SK-N-MC (cell line): ENCODE results near the gene SLC37A1.
A peak's percentile ranks its signal among the peaks of the same experiment; 100 is the strongest.

Source experiments
- DNase-seq: peaks from one replicate; pipeline ENCODE4 v3.0.0-alpha.2; 2011; ENCODE audit warnings: low read depth, low spot score
- H3K27ac ChIP-seq: fragments of 200-600 bp; sonication (generic); 2 replicates; pipeline ENCODE4 v1.5.1; 2016; ENCODE audit warnings: mixed run types
- H3K36me3 ChIP-seq: fragments of 200-600 bp; sonication (generic); 2 replicates; pipeline ENCODE4 v1.6.1; 2017; ENCODE audit warnings: antibody characterized with exemption, low read length, mixed read lengths; ENCODE audit not compliant: insufficient read depth
- H3K4me3 ChIP-seq: fragments of 200-600 bp; sonication (generic); 2 replicates; pipeline ENCODE4 v1.5.1; 2016
- H3K9ac ChIP-seq: fragments of 200-600 bp; sonication (generic); 2 replicates; pipeline ENCODE4 v1.8.0; 2017; ENCODE audit warnings: mixed run types, mixed read lengths; ENCODE audit not compliant: insufficient read length
- H3K9me3 ChIP-seq: fragments of 200-600 bp; sonication (generic); 2 replicates; pipeline ENCODE4 v1.6.1; 2017; ENCODE audit warnings: low read depth, mild to moderate bottlenecking, antibody characterized with exemption, low read length, moderate library complexity, mixed read lengths
- EZH2 ChIP-seq: fragments of 200-600 bp; sonication (generic); IDR thresholded peaks from one replicate; pipeline ENCODE4 v1.6.1; 2017; ENCODE audit warnings: antibody characterized with exemption
- FOXP2 ChIP-seq: optimal IDR thresholded peaks from 2 replicates; pipeline ENCODE3; 2011; ENCODE audit warnings: mild to moderate bottlenecking, moderate library complexity; ENCODE audit not compliant: insufficient read depth; ENCODE audit errors: extremely low read length, control extremely low read depth
- POLR2AphosphoS5 ChIP-seq: IDR thresholded peaks from 2 replicates; pipeline ENCODE4 v1.6.1; 2012; ENCODE audit warnings: mild to moderate bottlenecking, low read depth, low read length, borderline replicate concordance

SLC37A1 gene

DNA sequence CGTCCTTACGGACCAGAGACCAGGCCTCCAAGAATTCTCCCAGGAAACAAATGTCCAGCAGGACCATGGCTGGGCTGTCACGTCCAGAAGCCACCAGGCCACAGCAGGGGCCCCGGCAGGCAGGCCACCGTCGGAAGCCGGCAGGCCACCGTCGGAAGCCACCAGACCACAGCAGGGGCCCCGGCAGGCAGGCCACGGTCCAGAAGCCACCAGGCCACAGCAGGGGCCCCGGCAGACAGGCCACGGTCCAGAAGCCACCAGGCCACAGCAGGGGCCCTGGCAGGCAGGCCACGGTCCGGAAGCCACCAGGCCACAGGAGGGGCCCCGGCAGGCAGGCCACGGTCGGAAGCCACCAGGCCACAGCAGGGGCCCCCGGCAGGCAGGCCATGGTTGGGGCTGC is 72.8 kb downstream of the SLC37A1 start:
- no peak for DNase-seq
- no peaks in the 10 kb centered on the region for H3K36me3 ChIP-seq
- H3K4me3 ChIP-seq: no peak overlapping the region
- no peak overlapping the region for H3K27ac ChIP-seq
- H3K9ac ChIP-seq: no peak overlapping the region
- no peak for TF ChIP-seq POLR2AphosphoS5
- H3K9me3 ChIP-seq: no peaks in the 10 kb centered on the region

DNA sequence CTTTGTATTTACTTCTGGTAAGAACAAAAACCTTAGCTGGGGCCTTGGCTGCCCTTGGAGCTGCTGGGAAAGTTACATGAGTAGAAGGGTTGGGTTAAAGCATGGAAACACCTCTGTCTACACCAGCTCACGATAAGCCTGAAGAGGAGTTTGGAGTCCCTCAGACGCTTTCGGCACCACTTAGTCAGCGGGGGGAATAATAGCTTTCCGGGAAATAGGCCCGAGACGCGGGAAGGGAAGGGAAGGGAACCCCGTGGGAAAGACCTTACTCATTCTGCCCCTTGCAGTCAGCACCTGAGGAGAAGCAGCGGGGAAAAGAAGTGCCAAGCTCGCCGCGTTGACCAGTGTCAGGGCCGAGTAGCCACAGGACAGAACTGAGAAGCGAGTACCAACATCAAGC is 73.4 kb downstream of the SLC37A1 start:
- H3K9me3 ChIP-seq: no peaks in the 10 kb centered on the region
- no peak overlapping the region for H3K9ac ChIP-seq
- no peak for DNase-seq
- TF ChIP-seq POLR2AphosphoS5: no peak
- TF ChIP-seq EZH2: no peak
- no peak for TF ChIP-seq FOXP2
- H3K27ac ChIP-seq: no peak overlapping the region
- H3K36me3 ChIP-seq: no peaks in the 10 kb centered on the region
- H3K4me3 ChIP-seq: no peak overlapping the region

DNA sequence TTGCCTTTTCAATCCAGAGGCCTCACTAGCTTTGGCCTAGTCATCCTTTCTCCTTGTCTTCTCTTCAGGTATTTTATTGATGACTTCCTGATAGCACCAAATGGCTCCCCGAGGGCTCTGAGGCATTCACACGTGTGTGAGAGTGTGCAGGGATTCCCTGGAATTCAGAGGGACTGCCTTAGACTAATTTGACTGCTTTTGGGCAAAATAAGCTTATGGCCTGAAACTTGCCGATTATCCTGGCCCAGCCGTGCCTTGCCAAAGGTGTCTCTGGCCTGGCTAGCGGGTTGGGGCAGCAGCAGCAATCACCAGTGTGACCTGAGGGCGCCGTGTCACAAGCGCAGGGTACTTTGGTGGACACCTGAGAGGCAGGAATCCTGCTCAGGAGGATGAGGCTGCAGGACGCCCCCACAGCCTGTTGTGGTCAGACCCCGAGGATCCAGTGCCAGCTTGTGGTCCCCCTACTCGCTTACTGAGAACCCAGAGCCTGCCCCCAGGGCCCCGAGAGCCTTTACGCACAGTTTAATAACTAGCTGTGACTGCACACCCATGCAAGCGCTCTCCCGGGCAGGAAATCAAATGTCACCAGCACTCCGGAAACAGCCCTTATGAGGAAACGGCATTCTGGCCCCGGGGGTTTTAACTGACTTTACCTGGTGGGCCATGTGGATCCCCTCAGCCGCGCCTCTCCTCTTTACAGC is 76.9 kb downstream of the SLC37A1 start:
- Histone ChIP-seq H3K9me3 (no peaks in the 10 kb centered on the region), H3K36me3 (no peaks in the 10 kb centered on the region), H3K27ac (no peak overlapping the region), H3K9ac (no peak overlapping the region), H3K4me3 (peak overlapping the region; percentile 42)
- no peak for TF ChIP-seq EZH2
- no peak for TF ChIP-seq POLR2AphosphoS5
- DNase-seq: no peak

DNA sequence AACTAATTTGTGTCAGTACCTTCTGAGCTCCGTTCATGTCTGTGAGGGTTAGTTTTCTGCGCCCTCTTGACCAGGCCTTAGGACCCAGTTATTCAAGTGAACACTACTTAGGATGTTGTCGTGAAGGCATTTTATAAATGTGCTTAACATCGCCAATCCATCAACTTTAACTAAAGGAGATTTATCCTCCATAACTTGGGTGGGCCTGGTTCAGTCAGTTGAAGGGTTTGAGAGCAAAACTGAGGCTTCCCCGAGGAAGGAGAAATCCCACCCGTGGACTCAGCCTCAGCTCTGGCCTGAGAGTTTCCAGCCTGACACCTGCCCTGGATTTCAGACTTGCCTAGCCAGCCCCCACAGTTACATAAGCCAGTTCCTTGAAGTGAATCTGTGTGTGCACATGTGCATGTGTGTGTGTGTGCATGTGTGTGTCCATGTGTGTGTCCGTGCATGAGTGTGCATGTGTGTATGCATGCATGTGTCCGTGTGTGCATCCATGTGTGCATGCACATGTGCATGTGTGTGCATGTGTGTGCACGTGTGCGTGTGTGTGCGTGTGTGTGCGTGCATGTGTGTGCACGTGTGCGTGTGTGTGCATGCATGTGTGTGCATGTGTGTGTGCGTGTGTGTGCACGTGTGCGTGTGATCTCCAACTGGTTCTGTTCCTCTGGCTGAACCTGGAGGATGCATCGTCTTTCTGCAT is 77.7 kb downstream of the SLC37A1 start:
- peak overlapping the region; percentile 42 for H3K4me3 ChIP-seq
- no peaks in the 10 kb centered on the region for H3K36me3 ChIP-seq
- H3K27ac ChIP-seq: no peak overlapping the region
- no peak overlapping the region for H3K9ac ChIP-seq
- DNase-seq: no peak
- no peaks in the 10 kb centered on the region for H3K9me3 ChIP-seq
- TF ChIP-seq FOXP2 (no peak), EZH2 (no peak)

DNA sequence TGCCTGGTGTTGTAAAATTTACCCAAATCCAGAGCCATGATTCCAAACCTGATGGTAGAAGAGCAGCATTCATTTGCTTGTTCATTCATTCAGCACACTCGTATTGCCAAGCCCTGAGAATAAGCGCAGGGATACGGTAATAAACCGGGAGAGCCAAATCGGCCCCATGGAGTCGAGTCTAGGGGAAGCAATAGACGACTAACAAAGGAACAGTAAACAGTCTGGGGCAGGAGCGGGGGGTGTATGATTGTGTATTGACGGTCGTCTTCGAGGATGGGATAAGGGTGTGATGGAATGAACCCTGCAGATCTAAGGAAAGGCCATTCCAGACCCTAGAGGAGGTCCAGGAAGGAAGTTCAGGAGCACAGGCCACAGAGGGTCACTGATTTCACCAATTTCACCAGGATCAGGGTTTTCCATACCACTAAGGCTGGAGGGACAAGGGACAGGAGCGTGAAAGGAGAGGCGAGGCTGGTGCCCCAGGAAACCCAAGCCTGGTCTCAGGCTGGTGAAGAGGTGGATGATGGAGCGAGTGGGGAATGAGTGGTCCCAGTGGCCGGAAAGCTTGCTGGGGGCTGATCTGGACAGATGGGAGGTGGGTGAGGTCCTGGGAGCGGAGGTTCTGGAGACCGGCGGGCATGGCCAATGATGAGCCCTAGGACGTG is 78.6 kb downstream of the SLC37A1 start:
- H3K27ac ChIP-seq: no peak overlapping the region
- TF ChIP-seq FOXP2: no peak
- no peak for TF ChIP-seq EZH2
- TF ChIP-seq POLR2AphosphoS5: no peak
- no peak for DNase-seq
- no peak overlapping the region for H3K4me3 ChIP-seq
- no peak overlapping the region for H3K9ac ChIP-seq
- no peaks in the 10 kb centered on the region for H3K9me3 ChIP-seq
- no peaks in the 10 kb centered on the region for H3K36me3 ChIP-seq

DNA sequence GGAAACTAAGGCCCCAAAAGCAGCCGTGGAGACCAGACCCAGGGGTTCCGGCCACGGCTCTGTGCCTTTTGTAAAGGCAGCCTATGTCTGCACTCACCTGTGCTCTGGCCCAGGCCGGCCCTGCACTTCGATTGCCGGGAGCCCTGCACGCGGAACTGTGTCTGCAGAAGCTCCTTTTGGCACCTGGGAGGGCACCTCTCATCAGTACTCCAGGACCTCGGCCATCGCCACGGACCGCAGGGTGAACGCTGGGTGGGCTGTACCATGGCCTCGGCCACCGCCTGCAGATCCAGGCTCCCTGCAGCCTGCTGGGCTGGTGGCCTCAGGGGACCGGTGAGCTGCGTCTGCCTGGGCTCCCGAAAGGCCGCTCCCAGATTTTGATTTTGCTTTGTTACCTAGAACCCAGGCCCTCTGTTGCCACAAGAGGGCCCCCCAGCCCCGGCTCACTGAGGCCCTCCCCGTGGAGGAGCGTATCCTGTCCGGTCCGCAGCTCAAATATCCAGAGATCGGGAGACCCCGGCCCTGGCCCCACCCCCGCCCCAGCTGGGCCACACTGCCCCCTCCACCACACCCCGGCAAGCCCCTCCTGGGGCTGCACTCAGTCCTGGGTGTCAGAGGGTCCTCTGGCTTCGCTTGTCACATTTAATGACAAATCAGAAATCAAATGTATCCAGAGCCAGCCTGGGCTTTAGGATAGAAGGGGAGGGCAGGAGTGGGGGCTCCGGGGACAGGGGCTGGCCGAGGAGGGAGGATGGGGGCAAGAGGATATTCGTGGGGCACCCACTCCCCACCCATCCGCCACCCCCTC is 79.6 kb downstream of the SLC37A1 start:
- no peaks in the 10 kb centered on the region for H3K9me3 ChIP-seq
- no peak for DNase-seq
- H3K36me3 ChIP-seq: no peaks in the 10 kb centered on the region
- H3K27ac ChIP-seq: no peak overlapping the region
- no peak overlapping the region for H3K4me3 ChIP-seq
- TF ChIP-seq FOXP2 (no peak), POLR2AphosphoS5 (no peak), EZH2 (no peak)
- no peak overlapping the region for H3K9ac ChIP-seq

DNA sequence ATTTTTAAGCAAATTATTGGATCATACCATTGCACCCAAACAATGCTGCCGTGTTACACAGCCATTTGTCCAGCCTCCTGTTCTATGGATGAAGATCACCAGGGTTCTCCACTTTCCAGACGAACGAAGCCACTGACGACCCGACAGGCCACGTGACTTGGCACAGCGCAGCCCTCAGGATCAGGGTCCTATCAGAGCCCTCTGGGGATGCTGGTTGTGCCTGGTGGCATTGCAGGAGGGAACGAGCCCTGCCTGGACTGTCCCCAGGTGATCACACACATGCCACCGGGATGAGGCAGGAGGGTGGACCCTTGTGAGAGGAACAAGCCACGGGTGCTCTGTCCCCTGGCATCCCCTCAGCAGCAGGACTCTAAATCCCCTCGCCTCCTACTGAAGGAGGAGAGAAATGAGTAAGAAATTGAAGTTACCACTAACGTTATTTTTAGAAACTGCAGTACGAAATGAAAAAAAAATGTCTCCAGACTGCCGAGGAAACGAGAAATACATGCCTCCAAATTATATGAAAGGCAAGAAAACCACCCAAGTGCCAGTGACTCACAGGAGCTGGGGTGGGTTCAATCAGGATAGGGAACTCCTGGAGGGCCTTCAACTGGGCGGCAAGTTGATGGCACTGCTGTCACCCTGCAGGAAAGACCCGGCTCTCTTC is 81.1 kb downstream of the SLC37A1 start:
- Histone ChIP-seq H3K27ac (no peak overlapping the region), H3K36me3 (no peaks in the 10 kb centered on the region), H3K4me3 (no peak overlapping the region), H3K9me3 (no peaks in the 10 kb centered on the region), H3K9ac (no peak overlapping the region)
- TF ChIP-seq EZH2 (no peak), POLR2AphosphoS5 (no peak), FOXP2 (no peak)
- no peak for DNase-seq
